HepG2 (cell line): ENCODE measurements around the gene COL9A3. TPM values are rescaled to one million over a fixed set of nuclear protein-coding genes. Genes with fewer than 3 reads are reported as not detected.
A peak's percentile ranks its signal among the peaks of the same experiment; 100 is the strongest.

Experiments
- BCL3 ChIP-seq: sonication (generic); formaldehyde crosslinking; IDR thresholded peaks from 2 replicates; pipeline ENCODE4 v1.5.1; 2020; ENCODE audit warnings: mild to moderate bottlenecking, missing genetic modification reagents, moderate library complexity
- GABPA ChIP-seq, 2 experiments: IDR thresholded peaks; 2 replicates each; pipeline ENCODE4 v1.6.1; 2011 to 2016; ENCODE audit warnings: low read depth in 2 of 2, low read length in 1 of 2, missing biosample characterization in 1 of 2, missing genetic modification characterization in 1 of 2
- KDM2A ChIP-seq: sonication (generic); formaldehyde crosslinking; IDR thresholded peaks from 2 replicates; pipeline ENCODE4 v1.4.0; 2020; ENCODE audit warnings: low read depth, missing genetic modification reagents, borderline replicate concordance
- MAFK ChIP-seq, 2 experiments: IDR thresholded peaks in 1 of 2; conservative IDR thresholded peaks in 1 of 2; 2 replicates each; pipeline ENCODE4 v1.6.1; 2011; ENCODE audit warnings: improper control_type of control experiment in 2 of 2, low read length in 2 of 2
- PCBP1 ChIP-seq: fragments of 200-400 bp; formaldehyde crosslinking; IDR thresholded peaks from 2 replicates; pipeline ENCODE4 v1.6.1; 2017; ENCODE audit warnings: mild to moderate bottlenecking, low read depth, low read length, borderline replicate concordance
- PHF20 ChIP-seq: sonication (generic); formaldehyde crosslinking; IDR thresholded peaks from 2 replicates; pipeline ENCODE4 v1.5.0; 2020; ENCODE audit warnings: mild to moderate bottlenecking, missing genetic modification reagents
- PHF21A ChIP-seq: sonication (generic); formaldehyde crosslinking; IDR thresholded peaks from 2 replicates; pipeline ENCODE4 v1.5.0; 2020; ENCODE audit warnings: mild to moderate bottlenecking, missing genetic modification reagents
- RELA ChIP-seq: sonication (generic); formaldehyde crosslinking; IDR thresholded peaks from 2 replicates; pipeline ENCODE4 v1.4.0; 2020; ENCODE audit warnings: missing genetic modification reagents
- SP2 ChIP-seq: sonication (generic); formaldehyde crosslinking; IDR thresholded peaks from 2 replicates; pipeline ENCODE4 v1.5.1; 2020; ENCODE audit warnings: mild to moderate bottlenecking, missing genetic modification reagents
- STAT6 ChIP-seq: sonication (generic); formaldehyde crosslinking; IDR thresholded peaks from 2 replicates; pipeline ENCODE4 v1.4.0; 2020; ENCODE audit warnings: missing genetic modification reagents, mild to moderate bottlenecking, borderline replicate concordance
- TBL1XR1 ChIP-seq: fragments of 150-350 bp; IDR thresholded peaks from 2 replicates; pipeline ENCODE4 v1.6.1; 2014; ENCODE audit warnings: borderline replicate concordance, low read length; ENCODE audit not compliant: partially characterized antibody
- TCF12 ChIP-seq, 2 experiments: fragments of 450-650 bp in 1 of 2; sonication (generic) in 1 of 2; formaldehyde crosslinking in 1 of 2; IDR thresholded peaks; 2 replicates each; pipeline versions ENCODE4 v1.6.1 to v1.8.0; 2017 to 2022; ENCODE audit warnings: antibody characterized with exemption in 1 of 2, mild to moderate bottlenecking in 1 of 2, missing genetic modification reagents in 1 of 2, moderate library complexity in 1 of 2
- ZNF142 ChIP-seq: sonication (generic); formaldehyde crosslinking; IDR thresholded peaks from 2 replicates; pipeline ENCODE4 v1.4.0; 2020; ENCODE audit warnings: missing genetic modification reagents
- ZNF225 ChIP-seq: sonication (generic); formaldehyde crosslinking; IDR thresholded peaks from 2 replicates; pipeline ENCODE4 v1.4.0; 2020; ENCODE audit warnings: mild to moderate bottlenecking, missing genetic modification reagents
- ZNF343 ChIP-seq: sonication (generic); formaldehyde crosslinking; IDR thresholded peaks from 2 replicates; pipeline ENCODE4 v1.4.0; 2020; ENCODE audit warnings: mild to moderate bottlenecking, missing genetic modification reagents
- ZNF362 ChIP-seq: sonication (generic); formaldehyde crosslinking; IDR thresholded peaks from 2 replicates; pipeline ENCODE4 v1.4.0; 2020; ENCODE audit warnings: missing genetic modification reagents, mild to moderate bottlenecking, borderline replicate concordance
- ZSCAN12 ChIP-seq: sonication (generic); formaldehyde crosslinking; IDR thresholded peaks from 2 replicates; pipeline ENCODE4 v1.9.0; 2021; ENCODE audit warnings: mild to moderate bottlenecking, missing genetic modification reagents
- polyA plus RNA-seq, 8 experiments: library from polyadenylated mRNA; depleted of rRNA in 3 of 8; stranded (reverse) in 7 of 8; unstranded in 1 of 8; fragments of >200 nt; fragmentation: Illumina TruSeq in 4 of 8; extraction: Trizol in 4 of 8; gene quantifications; 2 replicates each; pipeline versions ENCODE4 v1.2.1 to v1.2.3, GENCODE V29; 2011 to 2016; ENCODE audit warnings: low read depth in 4 of 8, missing spikeins in 1 of 8, mixed read lengths in 1 of 8; ENCODE audit not compliant: insufficient read depth in 1 of 8
- total RNA-seq, 5 experiments: library from RNA; depleted of rRNA; stranded (reverse); fragments of >200 nt; fragmentation: Illumina TruSeq; extraction: Trizol; gene quantifications; 2 replicates each; pipeline ENCODE4 v1.2.3, GENCODE V29; 2016; ENCODE audit warnings: low read depth in 1 of 5

Gene COL9A3
- total and polyA plus RNA-seq, 2 of the 13 experiments (the other 11 are each of a cell fraction or from before 2014, with no cell fraction given), result 155 to 204 TPM

- TF ChIP-seq ZNF362 (CRISPR knock-in tag) (no peak), RELA (no peak), ZNF142 (no peak), TBL1XR1 (no peak), ZNF343 (no peak), PHF20 (no peak), KDM2A (CRISPR knock-in tag) (0 out of 2 replicates have a peak, but pooled peaks have one; percentile 4), SP2 (CRISPR knock-in tag) (no peak), TCF12 (IDR thresholded peaks at IDR 0.05) (no peak), TCF12 (CRISPR knock-in tag; IDR thresholded peaks at IDR 0.05) (no peak), STAT6 (CRISPR knock-in tag) (no peak), BCL3 (CRISPR knock-in tag) (no peak), PCBP1 (0 out of 2 replicates have a peak, but pooled peaks have one; percentile 69), GABPA (IDR thresholded peaks at IDR 0.05; ENCODE audit: low read depth, low read length) (no peak), GABPA (CRISPR knock-in tag; IDR thresholded peaks at IDR 0.05; ENCODE audit: low read depth) (no peak), ZNF225 (CRISPR knock-in tag) (peak; percentile 48; the same call in 1 of the 2 replicates), PHF21A (CRISPR knock-in tag) (no peak), MAFK (conservative IDR thresholded peaks at IDR 0.05 in 1 of 2, IDR thresholded peaks at IDR 0.05 in 1 of 2; ENCODE audit: low read length in 2 of 2) (no peak), ZSCAN12 (no peak)
These were observed 20.0 kb upstream of the COL9A3 start (continued) for GRCh38 chr20:62796699-62797491.
